Testis (tissue), 2 donors: ENCODE results near the gene EHMT2.

Source experiments
- CTCF ChIP-seq, 3 experiments: fragments of 450-650 bp in 2 of 3; fragments of 200-600 bp in 1 of 3; sonication (generic) in 1 of 3; IDR thresholded peaks; one replicate each; pipeline ENCODE4 v1.5.1; 2016 to 2019; ENCODE audit warnings: antibody characterized with exemption in 3 of 3, mild to moderate bottlenecking in 2 of 3, moderate library complexity in 1 of 3
- POLR2A ChIP-seq: fragments of 450-650 bp; IDR thresholded peaks from one replicate; pipeline ENCODE4 v1.6.1; 2017; ENCODE audit warnings: antibody characterized with exemption, mild to moderate bottlenecking, moderate library complexity

GRCh38 chr6:31906122-31906521 lies 8.6 kb upstream of the EHMT2 start:
- no peak for TF ChIP-seq CTCF (IDR thresholded peaks at IDR 0.05)
- no peak for TF ChIP-seq POLR2A
